Activated CD4-positive, CD25-positive, alpha-beta regulatory T cell treated with anti-CD3 and anti-CD28 coated beads, Interleukin-2, amount 50 U/mL, for 72 hours (primary cell): ENCODE data around the gene LARGE2.

Source experiments
- DNase-seq: peaks from one replicate; pipeline ENCODE4 v3.0.0; 2021

LARGE2 gene

GRCh38 chr11:45930951-45931570, 8.6 kb downstream of the LARGE2 start:
- no peak for DNase-seq

DNA sequence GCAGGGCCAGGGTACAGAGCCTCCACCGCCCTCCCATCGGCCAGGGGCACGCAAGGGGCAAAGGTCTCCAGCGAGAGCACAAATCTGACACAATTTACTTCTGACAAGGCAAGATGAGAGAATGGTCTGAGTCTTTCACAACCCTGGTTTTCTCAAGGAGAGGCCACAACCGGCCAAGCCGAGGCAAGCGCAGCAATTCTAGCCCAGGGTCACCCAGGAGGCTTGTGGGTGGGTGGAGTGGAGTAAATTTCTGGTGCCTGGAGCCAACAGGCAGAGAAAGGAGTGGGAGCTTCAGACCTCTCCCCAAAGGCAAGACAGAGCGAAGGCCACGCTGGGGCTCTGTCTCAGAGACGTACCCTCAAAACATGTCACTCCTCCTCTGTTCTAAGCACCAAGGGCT, 9.3 kb downstream of the LARGE2 start:
- DNase-seq = no peak

- no peak for DNase-seq
These were observed 9.8 kb downstream of the LARGE2 start for GRCh38 chr11:45932217-45932616.

GRCh38 chr11:45933131-45933831, 10.8 kb downstream of the LARGE2 start:
- DNase-seq = no peak

- no peak for DNase-seq
These were observed 11.6 kb downstream of the LARGE2 start for GRCh38 chr11:45933846-45934579.

DNA sequence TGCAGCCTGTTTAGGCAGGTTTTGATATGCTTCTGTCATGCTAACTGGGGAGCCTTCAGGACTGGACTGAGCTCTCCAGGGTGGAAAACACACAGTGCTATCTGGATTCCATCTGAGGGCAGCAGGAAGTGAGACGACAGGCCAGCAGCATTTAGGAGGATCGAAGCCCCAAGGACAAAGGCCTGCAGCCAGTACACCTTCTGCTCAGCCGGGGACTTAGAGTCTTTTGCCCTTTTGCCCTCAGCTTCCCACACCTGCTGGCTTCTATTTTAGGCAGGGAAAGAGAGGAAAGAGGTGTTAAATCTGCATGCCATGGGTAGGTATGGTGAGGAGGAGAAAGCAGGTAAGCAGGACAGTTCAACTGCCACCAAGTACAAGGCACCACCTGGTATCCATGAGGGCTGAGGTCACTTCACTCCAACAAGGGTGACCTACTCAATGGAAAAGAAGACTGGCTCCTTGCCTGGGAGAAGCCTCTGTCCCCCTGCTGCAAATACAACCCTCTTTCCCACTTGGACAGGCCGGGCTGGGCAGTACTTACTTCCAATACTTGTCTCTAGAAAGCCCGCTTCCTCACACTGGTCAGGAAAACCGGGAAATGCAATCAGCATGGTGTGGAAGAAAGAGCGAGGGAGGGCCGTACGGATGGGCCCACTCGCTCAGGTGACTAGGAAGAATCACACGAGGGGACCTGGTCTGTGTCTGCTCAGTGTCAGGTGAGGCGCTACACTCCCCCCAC, 12.3 kb downstream of the LARGE2 start:
- no peak for DNase-seq

- DNase-seq = no peak
These were observed 13.1 kb downstream of the LARGE2 start for GRCh38 chr11:45935349-45936064.

- DNase-seq = no peak
These were observed 14.1 kb downstream of the LARGE2 start for GRCh38 chr11:45936511-45937054.

GRCh38 chr11:45937916-45938315, 15.5 kb downstream of the LARGE2 start:
- DNase-seq = no peak

GRCh38 chr11:45939836-45940235, 17.4 kb downstream of the LARGE2 start:
- DNase-seq = no peak

GRCh38 chr11:45941285-45941684, 18.8 kb downstream of the LARGE2 start:
- no peak for DNase-seq

DNA sequence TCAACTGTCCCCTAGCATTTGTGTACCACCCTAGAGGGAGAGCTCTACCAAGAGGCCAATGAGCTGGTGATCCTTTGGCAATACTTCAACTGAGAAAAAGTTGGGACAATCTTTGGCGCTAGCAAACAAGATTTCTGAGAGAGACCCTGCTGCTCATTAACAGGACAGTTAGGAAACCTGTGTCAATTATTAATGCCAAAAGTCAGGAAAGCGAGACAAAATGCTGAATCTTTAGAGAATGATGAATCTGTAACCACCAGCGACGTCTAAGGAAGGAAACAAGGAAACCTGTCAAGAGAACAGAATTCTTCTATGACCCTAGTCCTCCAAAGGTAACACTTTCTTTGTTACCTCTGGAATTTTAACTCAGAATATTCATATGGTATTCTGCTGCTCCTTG, 19.9 kb downstream of the LARGE2 start:
- no peak for DNase-seq

DNA sequence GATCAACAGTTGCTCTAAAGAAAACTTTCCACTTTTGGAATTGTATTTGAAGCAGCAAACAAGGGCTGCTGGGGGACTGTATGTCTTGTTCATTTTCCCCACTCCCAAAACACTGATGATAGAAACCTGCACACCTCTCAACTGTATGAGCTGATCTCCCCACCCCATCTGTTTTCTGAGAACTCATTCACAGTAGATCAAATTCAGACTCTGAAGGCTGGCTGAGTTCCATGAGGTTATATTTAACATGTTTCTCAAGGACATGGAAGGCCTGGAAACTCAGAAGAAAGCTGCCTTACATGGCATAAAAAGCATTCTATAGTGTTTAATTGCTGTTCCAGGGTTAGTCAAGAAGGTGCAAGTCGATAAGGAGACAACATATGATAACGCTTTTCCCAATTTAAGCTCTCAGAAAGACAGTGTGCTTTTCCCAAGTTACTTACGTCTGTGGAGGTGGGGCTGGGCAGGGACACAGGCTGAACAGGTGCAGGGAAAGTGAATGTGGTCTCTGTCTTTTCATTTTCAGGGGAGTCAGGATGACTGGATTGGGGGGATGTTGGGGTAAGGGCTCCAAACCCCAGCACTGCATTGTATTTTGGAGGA, 23.0 kb downstream of the LARGE2 start:
- DNase-seq = no peak

DNA sequence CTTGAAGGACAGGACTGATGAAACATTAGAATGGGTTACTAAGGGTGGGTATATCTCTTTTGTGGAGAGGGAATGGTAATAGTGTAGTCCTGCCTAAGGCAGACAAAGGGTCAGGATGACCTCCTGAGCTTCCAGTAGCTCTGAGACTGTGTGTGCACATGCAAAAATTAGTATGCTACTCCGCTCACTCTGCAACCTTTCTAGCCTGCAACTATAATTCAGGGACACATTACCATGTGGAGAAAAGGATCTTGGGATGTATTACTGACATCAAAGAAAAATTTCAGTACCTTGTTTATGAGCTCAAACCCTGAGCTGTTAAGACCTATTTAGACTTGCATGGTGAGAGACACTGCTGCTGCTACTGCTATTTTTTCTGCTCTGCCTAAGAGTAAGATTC, 25.4 kb downstream of the LARGE2 start:
- DNase-seq = no peak

DNA sequence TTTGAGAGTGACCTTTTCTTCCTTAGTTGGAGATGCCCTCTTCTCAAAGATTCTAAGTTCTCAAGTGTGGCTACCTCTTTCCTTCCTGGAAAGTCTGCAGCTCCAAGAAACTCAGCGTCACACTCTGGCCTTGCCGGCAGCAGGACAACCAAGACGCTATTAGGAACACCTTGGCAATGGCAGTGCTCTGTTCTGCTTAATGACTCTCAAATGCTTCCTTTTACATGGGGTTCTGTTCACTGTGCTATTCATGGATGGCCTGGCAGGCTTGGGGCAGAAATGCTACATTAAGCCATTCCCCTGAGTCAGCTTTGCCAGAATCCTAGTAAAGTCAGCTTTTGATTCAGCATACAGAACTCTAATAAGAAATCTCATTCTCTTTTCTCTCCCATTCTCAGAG, 25.9 kb downstream of the LARGE2 start:
- no peak for DNase-seq

- DNase-seq = no peak
These were observed 27.5 kb downstream of the LARGE2 start for GRCh38 chr11:45949992-45950407.

DNA sequence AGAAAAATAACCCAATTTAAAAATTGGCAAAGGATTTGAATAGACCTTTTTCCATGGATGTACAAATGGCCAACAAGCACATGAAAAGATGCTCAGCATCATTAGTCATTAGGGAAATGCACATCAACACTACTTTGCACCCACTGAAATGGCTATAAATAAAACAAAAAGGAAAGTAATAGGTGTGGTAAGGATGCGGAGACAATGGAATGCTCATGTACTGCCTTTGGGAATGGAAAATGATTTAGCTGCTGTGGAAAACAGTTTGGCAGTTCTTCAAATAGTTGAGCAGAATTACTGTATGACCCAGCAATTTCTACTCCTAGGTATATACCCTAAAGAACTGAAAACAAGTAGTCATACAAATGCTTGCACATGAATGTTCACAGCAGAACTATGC, 37.4 kb downstream of the LARGE2 start:
- no peak for DNase-seq

GRCh38 chr11:45960387-45961095, 38.1 kb downstream of the LARGE2 start:
- no peak for DNase-seq

DNA sequence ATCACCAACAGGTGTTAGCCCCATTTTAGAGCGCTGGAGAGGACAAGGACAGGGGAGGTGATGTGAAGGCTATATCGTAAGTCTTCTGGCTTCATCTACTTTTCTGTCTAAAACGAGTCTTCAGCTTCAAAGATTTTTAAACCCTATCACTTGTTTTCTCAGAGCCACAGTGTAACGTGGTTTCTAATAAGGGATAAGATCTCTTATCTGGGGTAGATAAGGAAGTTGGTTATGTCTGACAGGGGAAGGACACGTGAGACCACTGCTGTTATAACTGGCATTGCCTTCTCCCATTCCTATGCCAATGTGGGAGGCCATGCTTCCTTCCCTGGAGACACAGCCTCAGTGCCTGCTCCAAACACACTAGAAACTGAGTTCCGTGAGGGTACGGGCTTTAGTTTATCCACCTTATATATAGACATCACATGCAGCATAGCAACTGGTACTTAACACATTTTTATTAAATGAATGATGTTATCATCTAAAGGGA, 39.3 kb downstream of the LARGE2 start:
- DNase-seq = no peak

GRCh38 chr11:45964911-45965389, 42.5 kb downstream of the LARGE2 start:
- DNase-seq = peak; percentile 36

DNA sequence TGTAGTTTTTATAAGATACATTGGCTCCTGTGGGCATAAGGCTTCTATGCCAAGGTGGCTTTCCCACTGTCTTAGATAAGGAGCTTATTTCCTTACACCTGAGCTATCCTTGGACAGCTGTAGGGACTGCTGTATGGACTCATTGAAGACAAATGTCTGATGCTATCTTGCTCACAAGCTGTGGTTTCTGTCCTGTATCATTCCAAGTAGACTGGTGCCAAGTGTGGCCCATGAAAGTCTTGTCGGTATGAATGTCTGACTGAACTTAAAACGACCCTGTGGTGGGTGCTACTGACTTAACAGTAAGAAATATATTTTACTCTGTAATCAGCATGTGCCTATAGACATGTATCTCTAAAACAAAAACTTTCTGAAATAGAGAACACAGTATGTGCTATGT, 45.0 kb downstream of the LARGE2 start:
- DNase-seq = no peak
